IMR-90 (cell line): Measurements from ENCODE around the gene OSBPL2. TPM values are rescaled to one million over a fixed set of nuclear protein-coding genes. Genes with fewer than 3 reads are reported as not detected.

Experiments used
- ATAC-seq: fragments of 200-7000 bp; cut with Tn5 transposase; 2 replicates; pipeline ENCODE4 v1.9.1; 2020; ENCODE audit warnings: low read depth, mild to moderate bottlenecking, moderate library complexity
- BruUV-seq: library from RNA; stranded (reverse); fragments of 400-500 nt; replicated peaks from 2 replicates; lab custom pipeline; 2021; lab: Mats Ljungman, UMichigan
- CTCF ChIA-PET: fragments of 300-600 bp; formaldehyde crosslinking; extraction: SDS; loops from one replicate; lab custom pipeline; 2021; ENCODE audit warnings: antibody characterized with exemption; lab: Yijun Ruan, JAX
- POLR2A ChIA-PET: fragments of 300-600 bp; sonication (Branson Sonifier 250); formaldehyde crosslinking; loops from one replicate; lab custom pipeline; 2022; ENCODE audit warnings: antibody characterized with exemption; ENCODE audit not compliant: unreplicated experiment; lab: Charles Lee
- DNase-seq: peaks from one replicate; pipeline ENCODE4 v3.0.0; 2013
- H2AFZ ChIP-seq: replicated peaks from 2 replicates; pipeline ENCODE3; 2013; ENCODE audit warnings: low read length, mild to moderate bottlenecking; ENCODE audit not compliant: poor library complexity
- H2AK5ac ChIP-seq: 2 replicates; pipeline ENCODE4 v1.6.1; 2013; ENCODE audit warnings: low read depth, low read length, inconsistent platforms
- H2AK9ac ChIP-seq: replicated peaks from 2 replicates; pipeline ENCODE3; 2013; ENCODE audit warnings: mild to moderate bottlenecking, low read depth, low read length, moderate library complexity; ENCODE audit not compliant: poor library complexity
- H2BK120ac ChIP-seq: 2 replicates; pipeline ENCODE4 v1.6.1; 2013; ENCODE audit warnings: low read depth, low read length, inconsistent platforms
- H2BK15ac ChIP-seq: 3 replicates; pipeline ENCODE4 v1.6.1; 2013; ENCODE audit warnings: low read depth, low read length, inconsistent platforms
- H2BK20ac ChIP-seq: 2 replicates; pipeline ENCODE4 v1.6.1; 2013; ENCODE audit warnings: low read depth, mild to moderate bottlenecking, inconsistent platforms, low read length, moderate library complexity
- H2BK5ac ChIP-seq: 2 replicates; pipeline ENCODE4 v1.6.1; 2013; ENCODE audit warnings: mild to moderate bottlenecking, low read depth, low read length, inconsistent platforms; ENCODE audit not compliant: poor library complexity, severe bottlenecking
- H3K14ac ChIP-seq: replicated peaks from 2 replicates; pipeline ENCODE4 v1.6.1; 2013; ENCODE audit warnings: low read depth, low read length, inconsistent platforms
- H3K18ac ChIP-seq: 2 replicates; pipeline ENCODE4 v1.6.1; 2013; ENCODE audit warnings: low read depth, low read length, control low read depth
- H3K23ac ChIP-seq: 2 replicates; pipeline ENCODE4 v1.6.1; 2013; ENCODE audit warnings: low read depth, low read length, inconsistent platforms
- H3K27ac ChIP-seq: 2 replicates; pipeline ENCODE4 v1.5.1; 2013; ENCODE audit warnings: mild to moderate bottlenecking, control low read depth, low read length; ENCODE audit not compliant: insufficient read depth
- H3K27me3 ChIP-seq: 2 replicates; pipeline ENCODE4 v1.6.1; 2013; ENCODE audit warnings: low read length; ENCODE audit not compliant: control insufficient read depth, insufficient read depth
- H3K36me3 ChIP-seq: 2 replicates; pipeline ENCODE4 v1.6.1; 2013; ENCODE audit warnings: low read length, mixed read lengths; ENCODE audit not compliant: control insufficient read depth, insufficient read depth
- H3K4ac ChIP-seq: 2 replicates; pipeline ENCODE4 v1.6.1; 2013; ENCODE audit warnings: low read depth, low read length, inconsistent platforms
- H3K4me1 ChIP-seq: 2 replicates; pipeline ENCODE4 v1.6.1; 2013; ENCODE audit warnings: low read length, mixed read lengths; ENCODE audit not compliant: control insufficient read depth, insufficient read depth
- H3K4me2 ChIP-seq: 2 replicates; pipeline ENCODE4 v1.6.1; 2013; ENCODE audit warnings: low read depth, mild to moderate bottlenecking, control low read depth, low read length, moderate library complexity
- H3K4me3 ChIP-seq: 2 replicates; pipeline ENCODE4 v1.5.1; 2013; ENCODE audit warnings: low read depth, mild to moderate bottlenecking, control low read depth, low read length, moderate library complexity; ENCODE audit not compliant: insufficient read depth
- H3K56ac ChIP-seq: 2 replicates; pipeline ENCODE4 v1.6.1; 2013; ENCODE audit warnings: low read length, inconsistent platforms; ENCODE audit not compliant: insufficient read depth; ENCODE audit errors: extremely low read depth
- H3K79me1 ChIP-seq, 2 experiments: 2 replicates each; pipeline ENCODE4 v1.6.1; 2013; ENCODE audit warnings: low read length in 2 of 2, inconsistent platforms in 1 of 2, low read depth in 1 of 2
- H3K9ac ChIP-seq: 2 replicates; pipeline ENCODE4 v1.6.1; 2013; ENCODE audit warnings: low read depth, low read length, control low read depth
- H3K9me1 ChIP-seq: 2 replicates; pipeline ENCODE4 v1.6.1; 2013; ENCODE audit warnings: low read length, inconsistent platforms; ENCODE audit not compliant: insufficient read depth
- H3K9me3 ChIP-seq: 2 replicates; pipeline ENCODE4 v1.6.1; 2013; ENCODE audit warnings: low read length; ENCODE audit not compliant: control insufficient read depth, insufficient read depth
- H4K20me1 ChIP-seq: 2 replicates; pipeline ENCODE4 v1.6.1; 2013; ENCODE audit warnings: low read length, inconsistent platforms; ENCODE audit not compliant: insufficient read depth
- H4K5ac ChIP-seq: 2 replicates; pipeline ENCODE4 v1.6.1; 2013; ENCODE audit warnings: mild to moderate bottlenecking, low read depth, low read length, control low read depth
- H4K8ac ChIP-seq, 2 experiments: 2 replicates each; pipeline ENCODE4 v1.6.1; 2013; ENCODE audit warnings: low read depth in 2 of 2, low read length in 2 of 2, control low read depth in 1 of 2, inconsistent platforms in 1 of 2
- H4K91ac ChIP-seq: 2 replicates; pipeline ENCODE4 v1.6.1; 2013; ENCODE audit warnings: low read depth, low read length, inconsistent platforms; ENCODE audit not compliant: insufficient read depth
- BHLHE40 ChIP-seq: fragments of 150-350 bp; IDR thresholded peaks from 2 replicates; pipeline ENCODE4 v1.6.1; 2016; ENCODE audit warnings: mild to moderate bottlenecking, low read depth, low read length
- CEBPB ChIP-seq: IDR thresholded peaks from 2 replicates; pipeline ENCODE4 v1.6.1; 2012; ENCODE audit warnings: low read depth, low read length, improper control_type of control experiment
- CHD1 ChIP-seq: IDR thresholded peaks from 2 replicates; pipeline ENCODE4 v1.6.1; 2012; ENCODE audit warnings: low read depth, low read length, improper control_type of control experiment
- MAFK ChIP-seq: IDR thresholded peaks from 2 replicates; pipeline ENCODE4 v1.6.1; 2012; ENCODE audit warnings: low read depth, low read length, improper control_type of control experiment
- MXI1 ChIP-seq: IDR thresholded peaks from 2 replicates; pipeline ENCODE4 v1.6.1; 2012; ENCODE audit warnings: low read depth, mild to moderate bottlenecking, low read length, moderate library complexity, borderline replicate concordance
- NFE2L2 ChIP-seq: fragments of 150-350 bp; IDR thresholded peaks from 2 replicates; pipeline ENCODE4 v1.6.1; 2016; ENCODE audit warnings: low read depth, mild to moderate bottlenecking, low read length
- POLR2A ChIP-seq: IDR thresholded peaks from 2 replicates; pipeline ENCODE4 v1.6.1; 2012; ENCODE audit warnings: mild to moderate bottlenecking, low read depth, low read length
- RAD21 ChIP-seq: IDR thresholded peaks from 2 replicates; pipeline ENCODE4 v1.6.1; 2012; ENCODE audit warnings: low read length, improper control_type of control experiment
- RCOR1 ChIP-seq: IDR thresholded peaks from 2 replicates; pipeline ENCODE4 v1.6.1; 2012; ENCODE audit warnings: mild to moderate bottlenecking, low read length, improper control_type of control experiment; ENCODE audit not compliant: insufficient replicate concordance
- RFX5 ChIP-seq: IDR thresholded peaks from 2 replicates; pipeline ENCODE4 v1.8.0; 2012; ENCODE audit warnings: low read depth, mild to moderate bottlenecking, low read length, moderate library complexity
- WGBS, 2 experiments: methylation state at CpG; one replicate each; pipeline versions ENCODE4 v1.1.5 to v1.1.7; 2013; ENCODE audit warnings: missing lambda C conversion rate in 2 of 2; ENCODE audit not compliant: insufficient read length in 1 of 2; ENCODE audit errors: extremely low coverage in 2 of 2; 5-methylcytosine and 5-hydroxymethylcytosine counted together
- dilution Hi-C: fragments of 300-500 bp; cut with HindIII; formaldehyde crosslinking; loops from one replicate; pipeline ENCODE4 v1.14.3; 2018; ENCODE audit warnings: low sequenced_read_pairs; ENCODE audit not compliant: unreplicated experiment
- in situ Hi-C: fragments of 300-500 bp; cut with MboI; formaldehyde crosslinking; loops from 3 replicates; pipeline ENCODE4 v1.14.3; 2019; ENCODE audit warnings: low sequenced_read_pairs, inconsistent platforms, mixed read lengths
- intact Hi-C: fragments of 100-400 bp; cut with micrococcal nuclease; formaldehyde crosslinking; loops from 2 replicates; pipeline ENCODE4 v1.10.0; 2022
- polyA plus RNA-seq, 3 experiments: library from polyadenylated mRNA; depleted of rRNA; stranded (reverse); fragments of >200 nt; gene quantifications; 2 replicates each; pipeline ENCODE4 v1.2.3, GENCODE V29; 2012; ENCODE audit warnings: low replicate concordance in 1 of 3
- total RNA-seq: library from RNA; depleted of rRNA; stranded (reverse); fragments of >200 nt; gene quantifications from 2 replicates; pipeline ENCODE4 v1.2.3, GENCODE V29; 2012
- TF ChIP-seq, protein P1 (sequence below): fragments of 150-350 bp; IDR thresholded peaks from 2 replicates; pipeline ENCODE4 v1.6.1; 2017; ENCODE audit warnings: mild to moderate bottlenecking, antibody characterized with exemption, low read length, low read depth
- TF ChIP-seq, protein P2 (sequence below): fragments of 150-350 bp; IDR thresholded peaks from 2 replicates; pipeline ENCODE4 v1.6.1; 2016; ENCODE audit warnings: low read depth, mild to moderate bottlenecking, low read length, moderate library complexity, borderline replicate concordance

OSBPL2 gene
- total and polyA plus RNA-seq, 2 of the 4 experiments (the other 2 are of a cell fraction) = 19.3 to 27.6 TPM

DNA sequence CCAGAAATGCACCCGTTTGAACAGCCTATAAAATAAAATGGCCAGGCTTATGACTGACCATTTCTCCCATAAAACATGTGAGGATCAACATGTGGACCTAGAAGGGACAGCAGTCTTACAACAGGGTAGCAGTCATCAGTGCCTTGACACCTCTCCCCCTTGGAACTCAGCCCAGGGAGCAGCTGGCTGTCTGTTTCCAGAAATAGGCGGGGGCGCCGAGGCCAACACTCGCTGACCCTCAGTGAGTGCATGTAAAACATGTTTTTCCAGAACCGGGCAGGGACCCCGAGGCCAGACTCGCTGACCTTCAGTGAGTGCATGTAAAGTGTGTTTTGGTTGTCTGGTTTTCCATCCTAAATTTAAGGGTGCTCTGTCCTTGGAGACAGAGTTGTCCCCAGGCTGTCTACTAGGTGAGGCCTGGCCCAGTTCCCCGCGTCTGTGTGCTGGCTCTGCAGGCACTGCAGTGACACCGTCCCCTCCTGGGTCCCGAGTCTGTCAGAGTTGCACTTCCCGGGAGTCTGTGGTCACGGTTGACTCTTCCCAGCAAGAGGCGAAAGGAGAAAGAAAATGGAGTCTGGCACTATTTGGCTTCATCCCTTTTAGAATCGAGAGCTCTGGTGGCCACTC, 44.7 kb downstream of the OSBPL2 start:
- no peak overlapping the region for H3K56ac ChIP-seq
- H2BK15ac ChIP-seq = no peak overlapping the region
- no peak overlapping the region for H3K9ac ChIP-seq
- no peak overlapping the region for H3K4ac ChIP-seq
- H3K4me3 ChIP-seq = no peak overlapping the region
- no peak overlapping the region for H4K91ac ChIP-seq
- peaks cover 72% of the 10 kb centered on the region for H3K36me3 ChIP-seq
- no peak overlapping the region for H2AK9ac ChIP-seq
- peaks cover 12% of the 10 kb centered on the region for H3K9me1 ChIP-seq
- H3K27ac ChIP-seq = no peak overlapping the region
- no peak overlapping the region for H2BK5ac ChIP-seq
- ATAC-seq (no peak), DNase-seq (no peak)
- no peak overlapping the region for H2BK120ac ChIP-seq
- no peak overlapping the region for H2AFZ ChIP-seq
- no peak overlapping the region for H3K18ac ChIP-seq
- no peaks in the 10 kb centered on the region for H3K9me3 ChIP-seq
- H4K20me1 ChIP-seq = peaks cover 7% of the 10 kb centered on the region; the same call in 1 of the 2 replicates
- H2AK5ac ChIP-seq = no peak overlapping the region
- peaks cover 4 to 7% of the 10 kb centered on the region in 2 experiments; a peak in 2 of 4 replicates for H3K79me1 ChIP-seq
- H3K4me2 ChIP-seq = no peak overlapping the region
- no peak overlapping the region for H3K14ac ChIP-seq
- in situ Hi-C loops = loop anchor here (25.0 kb wide), 1 partner anchor 329 kb away; no protein-coding TSS in a partner anchor
- no peak overlapping the region for H4K5ac ChIP-seq
- no peaks in the 10 kb centered on the region for H3K4me1 ChIP-seq
- intact Hi-C loops = no loop called here
- no peak overlapping the region for H3K23ac ChIP-seq
- 72% methylated on average over 2 of the region's 16 CpGs; no CpG with 5 or more reads in 1 of the 2 experiments for WGBS, 2 experiments
- H2BK20ac ChIP-seq = no peak overlapping the region
- POLR2A ChIA-PET = no interaction called here
- BruUV-seq = no TSS peak
- H4K8ac ChIP-seq = no peak overlapping the region
- TF ChIP-seq, protein P1, sequence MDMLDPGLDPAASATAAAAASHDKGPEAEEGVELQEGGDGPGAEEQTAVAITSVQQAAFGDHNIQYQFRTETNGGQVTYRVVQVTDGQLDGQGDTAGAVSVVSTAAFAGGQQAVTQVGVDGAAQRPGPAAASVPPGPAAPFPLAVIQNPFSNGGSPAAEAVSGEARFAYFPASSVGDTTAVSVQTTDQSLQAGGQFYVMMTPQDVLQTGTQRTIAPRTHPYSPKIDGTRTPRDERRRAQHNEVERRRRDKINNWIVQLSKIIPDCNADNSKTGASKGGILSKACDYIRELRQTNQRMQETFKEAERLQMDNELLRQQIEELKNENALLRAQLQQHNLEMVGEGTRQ = no peak
- TF ChIP-seq, protein P2, sequence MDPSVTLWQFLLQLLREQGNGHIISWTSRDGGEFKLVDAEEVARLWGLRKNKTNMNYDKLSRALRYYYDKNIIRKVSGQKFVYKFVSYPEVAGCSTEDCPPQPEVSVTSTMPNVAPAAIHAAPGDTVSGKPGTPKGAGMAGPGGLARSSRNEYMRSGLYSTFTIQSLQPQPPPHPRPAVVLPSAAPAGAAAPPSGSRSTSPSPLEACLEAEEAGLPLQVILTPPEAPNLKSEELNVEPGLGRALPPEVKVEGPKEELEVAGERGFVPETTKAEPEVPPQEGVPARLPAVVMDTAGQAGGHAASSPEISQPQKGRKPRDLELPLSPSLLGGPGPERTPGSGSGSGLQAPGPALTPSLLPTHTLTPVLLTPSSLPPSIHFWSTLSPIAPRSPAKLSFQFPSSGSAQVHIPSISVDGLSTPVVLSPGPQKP = no peak
- TF ChIP-seq RAD21 (no peak), BHLHE40 (no peak), POLR2A (no peak), RCOR1 (no peak), CEBPB (no peak), CHD1 (no peak), NFE2L2 (no peak), RFX5 (no peak), MXI1 (no peak), MAFK (no peak)
- H3K27me3 ChIP-seq = no peaks in the 10 kb centered on the region
- CTCF ChIA-PET = no interaction called here
- dilution Hi-C loops = loop anchor here (25.0 kb wide), 1 partner anchor 104 kb away; the partner anchor contains the start of gene RPS21
